ENCODE measurements around the gene EIF1AY.
"Not testable (repeated sequence)": the region's sequence is repeated elsewhere in the genome, so short reads cannot be mapped to it uniquely, and the experiment has no call there.

Gene EIF1AY, protein sequence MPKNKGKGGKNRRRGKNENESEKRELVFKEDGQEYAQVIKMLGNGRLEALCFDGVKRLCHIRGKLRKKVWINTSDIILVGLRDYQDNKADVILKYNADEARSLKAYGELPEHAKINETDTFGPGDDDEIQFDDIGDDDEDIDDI

DNA sequence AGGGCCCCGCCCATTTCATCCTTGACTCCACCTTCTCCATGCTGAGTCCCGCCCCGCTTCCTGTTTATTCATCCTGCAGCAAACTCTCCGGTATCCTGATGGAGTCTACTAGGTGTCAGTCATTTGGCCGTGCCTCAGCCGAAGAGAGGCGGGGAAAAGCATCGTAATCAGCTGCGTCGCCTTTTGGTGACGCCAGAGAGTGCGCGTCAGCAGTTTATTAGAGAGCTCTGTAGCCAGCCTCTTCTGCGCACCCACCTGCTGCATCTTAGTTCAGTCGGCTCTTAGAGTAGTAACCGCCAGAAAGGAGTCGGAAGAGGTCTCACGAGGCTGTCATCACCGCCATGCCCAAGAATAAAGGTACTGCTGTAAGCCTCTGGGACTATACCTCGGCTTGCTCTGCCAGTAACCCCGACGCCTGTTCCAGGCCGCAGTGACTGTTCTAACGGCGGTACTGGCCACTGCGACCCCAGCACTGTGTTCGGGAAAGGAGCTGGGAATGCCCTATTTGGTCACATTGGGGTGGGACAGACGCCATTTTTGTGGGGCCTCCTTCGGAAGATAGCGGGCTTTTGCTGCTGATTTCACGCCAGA, at the start of gene EIF1AY:
EIF1AY (plus strand) TSS at position 246 of the 591 bp plus-strand sequence; CDS start at position 342, 96 bp downstream.
- no peak for DNase-seq (ENCODE audit: low spot score)

DNA sequence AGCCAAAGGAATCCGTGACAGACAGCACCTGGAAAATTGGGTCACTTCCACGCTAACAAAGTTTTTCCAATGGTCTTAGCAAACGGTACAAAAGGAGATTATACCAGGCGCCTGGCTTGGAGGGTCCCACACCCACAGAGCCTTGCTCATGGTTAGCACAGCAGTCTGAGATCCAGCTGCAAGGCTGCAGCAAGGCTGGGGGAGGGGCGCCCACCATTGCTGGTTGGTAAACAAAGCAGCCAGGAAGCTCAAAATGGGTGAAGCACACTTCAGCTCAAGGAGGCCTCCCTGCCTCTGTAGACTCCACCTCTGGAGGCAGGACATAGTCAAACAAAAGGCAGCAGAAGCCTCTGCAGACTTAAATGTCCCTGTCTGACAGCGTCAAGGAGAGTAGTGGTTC, 47.1 kb upstream of the EIF1AY start:
- no peak for DNase-seq (ENCODE audit: low spot score)

DNA sequence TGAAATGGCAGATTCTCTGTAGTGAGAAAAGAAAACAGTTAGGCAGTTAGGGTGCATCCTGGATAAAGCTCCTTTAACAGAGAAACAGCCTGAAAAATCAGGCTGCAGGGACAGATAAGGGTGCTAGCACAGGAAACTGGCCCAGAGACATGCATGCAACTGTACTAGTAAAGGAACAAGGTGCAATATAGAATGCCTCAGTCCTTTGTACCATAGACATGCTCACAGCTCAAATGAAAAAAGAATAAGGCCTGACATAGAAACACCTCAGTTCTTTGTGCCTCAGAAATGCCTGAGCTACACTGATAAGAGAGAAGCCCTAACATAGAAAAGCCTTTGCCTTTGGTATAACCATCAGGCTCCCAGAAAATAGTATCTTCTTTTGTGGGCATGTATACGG, 37.4 kb upstream of the EIF1AY start:
- no peak for DNase-seq (ENCODE audit: low spot score)

DNA sequence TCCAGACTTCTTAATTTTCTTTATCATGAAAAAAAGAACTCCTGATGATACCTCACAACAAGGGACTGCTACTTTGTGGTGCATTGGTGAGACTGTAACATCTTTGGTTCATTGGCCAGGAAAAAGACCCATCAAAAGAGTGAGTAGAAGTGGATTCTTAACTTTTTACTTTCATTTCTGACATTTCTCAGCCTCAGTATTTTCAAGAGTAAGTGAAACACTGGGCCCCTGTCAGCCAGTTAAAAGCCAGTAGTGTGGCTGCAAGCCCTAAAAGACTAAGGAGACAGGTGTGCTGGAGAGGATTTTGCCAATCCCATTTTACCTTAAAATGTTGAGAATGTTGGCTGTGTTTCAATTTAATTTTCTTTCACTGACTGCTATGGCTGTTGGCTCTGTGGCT, 36.6 kb upstream of the EIF1AY start:
- DNase-seq (ENCODE audit: low spot score): no peak

DNA sequence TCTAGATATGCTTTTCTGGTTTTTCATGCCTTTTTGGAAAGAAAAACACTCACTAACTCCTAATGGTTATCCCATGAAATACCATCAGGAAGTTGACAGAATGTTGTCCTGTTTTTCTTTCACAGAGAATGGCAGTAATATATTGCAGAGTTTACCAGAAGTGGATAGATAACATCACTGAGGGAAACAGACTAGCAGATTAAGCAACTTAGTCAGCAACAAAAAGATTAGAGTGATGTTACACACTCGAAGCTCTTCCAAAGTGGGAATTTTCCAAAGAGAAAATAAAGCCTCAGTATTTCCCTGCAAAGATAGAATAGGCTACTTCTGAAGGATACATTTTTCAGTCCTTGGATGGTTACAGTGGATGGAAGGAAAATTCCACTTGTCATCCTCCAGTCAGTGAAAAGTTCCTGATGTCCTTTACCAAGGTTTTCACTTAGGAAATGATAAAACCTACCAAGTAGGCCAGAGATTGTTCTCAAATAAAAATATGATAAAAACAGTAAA, 31.1 kb upstream of the EIF1AY start:
- DNase-seq (ENCODE audit: low spot score): no peak

DNA sequence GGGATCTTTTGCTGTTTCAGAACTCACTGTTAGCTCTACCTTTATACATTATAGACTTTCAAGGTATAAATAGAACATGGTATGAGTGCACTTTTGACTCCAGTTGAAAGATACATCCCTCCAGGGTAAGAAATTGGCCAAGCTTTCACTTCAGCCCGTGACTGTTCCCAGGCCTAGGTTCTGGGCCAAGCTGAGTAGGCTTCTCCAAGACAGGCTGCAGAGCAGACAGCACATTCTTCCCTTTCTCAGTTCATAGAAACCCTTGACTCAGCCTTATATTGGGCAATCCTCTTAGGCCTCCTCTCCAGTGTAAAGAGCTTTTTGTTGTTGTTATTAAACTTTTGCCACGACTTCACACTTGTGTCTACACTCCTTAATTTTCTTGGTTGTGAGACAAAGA, 29.5 kb upstream of the EIF1AY start:
- no peak for DNase-seq (ENCODE audit: low spot score)

DNA sequence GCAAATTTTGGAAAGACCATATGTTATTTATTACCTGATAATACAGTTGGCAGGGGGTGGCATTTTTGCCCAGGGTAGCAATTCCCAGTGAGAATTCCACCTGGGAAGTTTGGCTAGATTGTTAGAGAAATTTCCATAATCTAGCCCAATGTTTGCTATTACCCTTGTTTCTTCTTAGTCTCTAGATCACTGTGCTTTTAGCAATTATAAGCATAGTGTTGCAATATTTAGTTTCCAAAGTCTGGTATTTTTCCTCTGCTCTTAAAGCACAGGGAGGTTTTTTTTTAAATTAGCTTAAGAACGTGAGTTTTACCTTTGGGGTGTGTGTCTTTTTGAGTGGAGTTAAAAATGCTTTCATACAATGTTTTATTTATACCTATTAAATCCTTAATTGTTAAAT, 26.3 kb upstream of the EIF1AY start:
- DNase-seq (ENCODE audit: low spot score): no peak

DNA sequence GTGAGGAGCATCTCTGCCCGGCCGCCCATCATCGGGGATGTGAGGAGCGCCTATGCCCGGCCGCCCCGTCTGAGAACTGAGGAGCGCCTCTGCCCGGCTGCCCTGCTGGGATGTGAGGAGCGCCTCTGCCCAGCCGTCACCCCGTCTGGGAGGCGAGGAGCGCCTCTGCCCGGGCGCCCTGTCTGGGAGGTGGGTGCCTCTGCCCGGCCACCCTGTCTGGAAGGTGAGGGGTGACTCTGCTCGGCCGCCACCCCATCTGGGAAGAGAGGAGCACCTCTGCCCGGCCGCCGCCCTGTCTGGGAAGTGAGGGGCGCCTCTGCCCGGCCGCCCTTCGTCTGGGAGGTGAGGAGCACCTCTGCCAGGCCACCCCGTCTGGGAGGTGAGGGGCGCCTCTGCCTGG, 23.7 kb upstream of the EIF1AY start:
- no peak for DNase-seq (ENCODE audit: low spot score)

DNA sequence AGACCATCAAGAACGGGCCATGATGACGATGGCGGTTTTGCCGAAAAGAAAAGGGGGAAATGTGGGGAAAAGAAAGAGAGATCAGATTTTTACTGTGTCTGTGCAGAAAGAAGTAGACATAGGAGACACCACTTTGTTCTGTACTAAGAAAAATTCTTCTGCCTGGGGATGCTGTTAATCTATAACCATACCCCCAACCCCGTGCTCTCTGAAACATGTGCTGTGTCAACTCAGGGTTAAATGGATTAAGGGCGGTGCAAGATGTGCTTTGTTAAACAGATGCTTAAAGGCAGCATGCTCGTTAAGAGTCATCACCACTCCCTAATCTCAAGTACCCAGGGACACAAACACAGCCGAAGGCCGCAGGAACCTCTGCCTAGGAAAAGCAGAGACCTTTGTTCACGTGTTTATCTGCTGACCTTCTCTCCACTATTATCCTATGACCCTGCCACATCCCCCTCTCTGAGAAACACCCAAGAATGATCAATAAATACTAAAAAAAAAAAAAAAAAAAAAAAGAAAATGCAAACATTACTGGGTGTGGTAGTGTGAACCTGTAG, 22.7 kb upstream of the EIF1AY start:
- DNase-seq (ENCODE audit: low spot score): not testable (repeated sequence)

DNA sequence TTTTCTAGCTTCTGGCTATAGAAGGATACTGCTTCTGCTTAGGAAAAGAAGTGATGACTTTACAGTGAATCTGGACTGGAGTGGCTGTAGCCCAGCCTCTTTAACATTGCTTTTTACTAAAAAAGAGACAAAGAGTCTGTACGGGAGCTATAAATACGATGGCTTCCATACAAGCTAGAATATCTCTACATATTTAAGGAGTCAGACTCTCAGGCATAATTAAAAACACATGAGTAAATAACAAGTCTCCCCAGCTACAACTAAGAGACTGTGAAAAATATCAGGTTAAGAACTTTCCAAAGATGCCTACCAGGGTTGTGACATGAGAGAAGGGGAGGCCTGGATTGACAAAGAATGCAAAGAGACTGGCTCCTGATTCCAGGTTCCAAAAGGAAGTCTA, 19.8 kb upstream of the EIF1AY start:
- no peak for DNase-seq (ENCODE audit: low spot score)

DNA sequence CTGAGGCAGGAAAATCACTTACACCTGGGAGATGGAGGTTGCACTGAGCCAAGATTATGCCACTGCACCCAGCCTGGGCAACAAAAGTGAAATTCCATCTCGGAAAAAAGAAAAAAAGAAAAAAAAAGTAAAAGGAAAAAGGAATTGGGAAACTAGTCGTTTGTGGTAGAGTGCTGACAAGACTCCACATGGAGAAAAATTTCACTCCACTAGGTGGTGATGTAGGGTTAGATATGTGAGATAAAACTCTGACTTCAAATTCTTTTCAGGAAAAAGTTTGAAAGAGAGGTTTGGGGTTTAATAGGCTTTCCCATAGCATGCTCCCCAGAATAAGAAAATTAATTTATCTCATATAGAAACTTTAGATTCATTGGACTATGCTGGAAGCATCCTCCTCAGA, 16.9 kb upstream of the EIF1AY start:
- DNase-seq (ENCODE audit: low spot score): no peak

DNA sequence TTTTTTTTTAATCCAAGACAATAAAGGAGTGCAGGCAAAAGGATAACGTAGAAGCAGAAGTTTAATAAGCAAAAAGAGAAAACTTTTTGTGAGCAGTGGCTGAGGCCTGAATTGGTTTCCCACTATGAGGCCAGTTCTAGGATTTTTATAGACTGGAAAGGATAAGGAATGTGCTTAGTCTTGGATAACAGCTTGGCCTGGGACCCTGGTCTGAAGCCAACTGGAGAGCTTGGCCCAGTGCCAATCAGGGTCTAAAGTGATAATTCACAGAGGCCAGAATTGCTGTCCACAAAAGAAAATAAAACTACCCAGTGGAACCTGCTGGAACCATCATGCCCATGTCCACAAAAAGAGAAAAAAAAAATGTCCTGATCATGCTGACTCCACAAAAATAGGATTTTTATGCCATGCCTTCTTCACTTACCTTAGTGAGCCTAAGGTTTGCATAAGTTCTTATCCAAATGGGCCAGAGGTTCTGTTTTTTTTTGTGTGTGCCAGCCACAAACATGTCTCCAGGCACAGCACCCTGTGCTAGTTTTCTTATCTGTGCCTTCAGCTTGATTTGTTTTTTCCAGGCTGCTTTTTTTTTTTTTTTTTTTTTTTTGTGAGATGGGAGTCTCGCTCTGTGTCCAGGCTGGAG, 15.6 kb upstream of the EIF1AY start:
- DNase-seq (ENCODE audit: low spot score): no peak

DNA sequence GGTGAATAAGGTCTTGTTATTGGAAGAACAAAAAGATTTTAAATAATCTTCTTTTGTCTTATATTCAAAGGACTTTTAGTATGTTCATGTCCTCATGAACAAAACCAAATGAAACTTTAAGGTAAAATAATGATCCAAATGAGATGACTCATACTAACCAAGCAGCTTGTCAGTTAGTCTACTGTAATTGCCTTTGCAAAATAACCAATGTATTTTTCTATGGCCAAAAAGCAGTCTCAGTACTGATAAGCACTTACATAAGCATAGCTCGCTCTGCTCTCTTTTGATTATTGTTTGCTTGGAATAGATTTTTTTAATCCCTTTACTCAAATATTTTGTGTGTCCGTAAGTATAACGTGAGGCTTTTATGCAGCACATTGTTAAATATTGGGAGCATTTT, 4.3 kb upstream of the EIF1AY start:
- no peak for DNase-seq (ENCODE audit: low spot score)

DNA sequence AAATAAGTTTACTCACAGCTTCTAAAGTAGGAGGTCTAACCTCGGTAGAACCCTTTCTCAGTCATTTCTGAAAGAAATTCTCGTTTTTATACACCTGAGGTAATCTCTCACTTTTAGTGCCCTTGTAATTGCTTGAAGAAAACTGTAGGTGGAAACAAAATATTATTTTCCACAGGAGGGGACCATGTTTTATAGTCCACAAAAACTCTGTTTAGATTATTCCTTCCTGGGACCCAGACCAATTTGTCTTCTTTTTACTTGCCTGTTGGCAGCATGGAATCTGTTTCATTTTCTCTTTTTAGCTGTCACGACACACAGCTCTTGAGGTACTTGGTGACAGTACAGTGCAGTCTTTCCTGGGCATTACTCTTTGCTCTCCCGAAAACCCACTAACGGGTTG, 930 bp downstream of the EIF1AY start:
- no peak for DNase-seq (ENCODE audit: low spot score)

DNA sequence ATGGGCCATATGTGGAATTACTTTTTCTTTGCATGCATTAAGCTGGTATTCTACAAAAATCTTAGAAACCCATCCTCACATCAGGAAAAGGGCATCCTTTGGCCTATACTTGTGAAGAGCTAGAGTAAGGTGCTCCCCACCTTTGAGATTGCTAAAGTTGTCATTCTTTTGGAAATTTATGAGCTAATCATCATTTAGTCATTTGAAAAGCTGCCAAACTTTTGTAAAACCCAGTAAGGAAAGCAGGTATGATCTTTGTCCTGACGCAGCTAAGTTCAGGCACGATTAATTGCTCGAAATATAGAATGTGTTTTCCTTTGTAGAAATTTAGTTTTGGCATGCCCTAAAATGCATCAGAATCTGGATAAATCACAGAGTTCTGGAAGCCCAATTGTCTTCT, 2.6 kb downstream of the EIF1AY start:
- DNase-seq (ENCODE audit: low spot score): no peak

DNA sequence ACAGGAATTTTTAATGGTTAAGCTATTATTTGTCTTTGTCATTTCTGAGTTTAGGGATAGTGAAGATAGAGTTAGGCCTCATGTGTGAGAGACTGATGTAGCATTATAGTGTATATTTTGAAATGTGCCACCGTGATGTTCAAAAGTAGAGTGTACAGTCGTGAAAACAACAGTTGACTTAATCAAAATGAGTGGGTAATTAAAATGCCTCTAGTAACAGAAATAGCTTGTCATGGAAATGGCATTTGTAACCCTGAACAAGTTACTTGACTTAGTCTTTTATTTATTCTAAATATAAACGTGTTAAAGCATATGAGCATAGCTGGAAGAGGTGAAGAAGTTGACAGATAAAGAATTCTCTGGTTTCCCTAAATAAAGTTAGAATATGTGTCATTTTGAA, 6.1 kb downstream of the EIF1AY start:
- no peak for DNase-seq (ENCODE audit: low spot score)

DNA sequence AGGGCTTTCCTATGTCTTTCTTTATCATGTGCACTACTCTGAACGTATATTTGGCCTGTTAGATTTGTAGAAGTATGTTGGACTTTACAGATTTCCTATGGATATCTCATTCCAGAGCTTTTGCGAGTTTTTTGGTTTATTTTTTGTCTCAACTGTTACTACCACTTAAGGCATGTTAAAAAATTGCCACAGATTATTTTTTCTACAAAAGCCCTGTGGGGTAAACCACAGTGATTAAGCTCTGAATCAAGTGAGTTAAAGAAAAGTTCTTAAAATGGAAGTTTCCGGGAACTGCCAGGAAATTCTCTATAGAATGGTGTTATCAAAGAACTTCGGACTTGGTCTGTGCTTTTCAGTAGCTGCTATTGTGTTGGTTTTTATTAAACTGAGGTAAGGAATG, 10.6 kb downstream of the EIF1AY start:
- DNase-seq (ENCODE audit: low spot score): no peak

Data from hepatic stellate cell (primary cell).